Karpas-422 (cell line): ENCODE data around the gene ORMDL1. TPM values are rescaled to one million over a fixed set of nuclear protein-coding genes. Genes with fewer than 3 reads are reported as not detected.

Experiments
- DNase-seq: peaks from one replicate; pipeline ENCODE4 v3.0.0-alpha.2; 2015
- H2AFZ ChIP-seq: fragments of 200-600 bp; sonication (generic); 2 replicates; pipeline ENCODE4 v1.6.1; 2014; ENCODE audit warnings: antibody characterized with exemption, low read length, mixed read lengths
- H3K27ac ChIP-seq: fragments of 200-600 bp; sonication (generic); 2 replicates; pipeline ENCODE4 v1.5.1; 2014; ENCODE audit warnings: mild to moderate bottlenecking, low read length, moderate library complexity
- H3K27me3 ChIP-seq: fragments of 200-600 bp; sonication (generic); 2 replicates; pipeline ENCODE4 v1.6.1; 2014; ENCODE audit warnings: low read length, mixed read lengths
- H3K36me3 ChIP-seq: fragments of 200-600 bp; sonication (generic); 2 replicates; pipeline ENCODE4 v1.6.1; 2014; ENCODE audit warnings: low read length, mixed read lengths; ENCODE audit not compliant: insufficient read depth
- H3K4me1 ChIP-seq: fragments of 200-600 bp; sonication (generic); 2 replicates; pipeline ENCODE4 v1.6.1; 2014; ENCODE audit warnings: mild to moderate bottlenecking, low read length, mixed read lengths
- H3K4me2 ChIP-seq: fragments of 200-600 bp; sonication (generic); 2 replicates; pipeline ENCODE4 v1.6.1; 2014; ENCODE audit warnings: low read length, low read depth, mild to moderate bottlenecking; ENCODE audit not compliant: poor library complexity, severe bottlenecking
- H3K4me3 ChIP-seq: fragments of 200-600 bp; sonication (generic); 2 replicates; pipeline ENCODE4 v1.5.1; 2014; ENCODE audit warnings: mild to moderate bottlenecking, antibody characterized with exemption, low read length, mixed read lengths
- H3K79me2 ChIP-seq: fragments of 200-600 bp; sonication (generic); 2 replicates; pipeline ENCODE4 v1.6.1; 2014; ENCODE audit warnings: mild to moderate bottlenecking, low read length, mixed read lengths
- H3K9ac ChIP-seq: fragments of 200-600 bp; sonication (generic); 2 replicates; pipeline ENCODE4 v1.6.0; 2014; ENCODE audit warnings: low read length
- H3K9me2 ChIP-seq: fragments of 200-600 bp; sonication (generic), shearing (Covaris generic); replicated peaks from 2 replicates; pipeline ENCODE4 v1.6.0; 2014; ENCODE audit warnings: mild to moderate bottlenecking, low read length, moderate library complexity; ENCODE audit not compliant: insufficient read depth
- H3K9me3 ChIP-seq: fragments of 300-700, 200-600 bp; sonication (generic); 2 replicates; pipeline ENCODE4 v1.6.1; 2014; ENCODE audit warnings: low read length, mixed read lengths
- H4K20me1 ChIP-seq: fragments of 200-600 bp; sonication (generic); 2 replicates; pipeline ENCODE4 v1.6.1; 2014; ENCODE audit warnings: mild to moderate bottlenecking, antibody characterized with exemption, low read length, low read depth; ENCODE audit not compliant: insufficient read depth
- total RNA-seq: library from RNA; depleted of rRNA; stranded (reverse); fragments of >200 nt; shearing (Covaris generic); gene quantifications from 2 replicates; pipeline ENCODE4 v1.2.3, GENCODE V29; 2014; ENCODE audit warnings: low replicate concordance; rRNA removed

Gene ORMDL1
- total RNA-seq = 132 and 223 TPM in 2 replicates

- Histone ChIP-seq H3K9ac (peak within 1 kb of the TSS; percentile 84), H3K4me3 (peak within 1 kb of the TSS; percentile 80), H3K79me2 (peaks cover 95% of the 10 kb centered on the region), H3K9me2 (no peaks in the 10 kb centered on the region), H3K27me3 (no peaks in the 10 kb centered on the region), H3K36me3 (peaks cover 47% of the 10 kb centered on the region), H4K20me1 (no peaks in the 10 kb centered on the region), H3K4me2 (peak within 1 kb of the TSS; percentile 80), H3K9me3 (no peaks in the 10 kb centered on the region), H2AFZ (peak within 1 kb of the TSS; percentile 6; the same call in 1 of the 2 replicates), H3K4me1 (peaks cover 25% of the 10 kb centered on the region), H3K27ac (peak within 1 kb of the TSS; percentile 74)
- DNase-seq = peak; percentile 98
These were observed at the start of gene ORMDL1, which contains the start of gene PMS1 for GRCh38 chr2:189783927-189784867. Gene ORMDL1, minus strand, starts transcription at chr2:189784339. Its CDS starts 1,744 bp downstream, at chr2:189782595. Gene PMS1, plus strand, starts transcription at chr2:189784450. Its CDS starts 7,360 bp downstream, at chr2:189791810.

GRCh38 chr2:189830510-189830909 is 46.4 kb upstream of the ORMDL1 start:
- peaks cover 3% of the 10 kb centered on the region; the same call in 1 of the 2 replicates for H3K4me1 ChIP-seq
- H3K9ac ChIP-seq = no peak overlapping the region
- peaks cover 73% of the 10 kb centered on the region for H3K79me2 ChIP-seq
- no peak overlapping the region for H2AFZ ChIP-seq
- no peak overlapping the region for H3K4me2 ChIP-seq
- no peak overlapping the region for H3K4me3 ChIP-seq
- DNase-seq = no peak
- H3K9me3 ChIP-seq = no peaks in the 10 kb centered on the region
- H3K9me2 ChIP-seq = no peaks in the 10 kb centered on the region
- no peaks in the 10 kb centered on the region for H3K27me3 ChIP-seq
- H4K20me1 ChIP-seq = no peaks in the 10 kb centered on the region
- no peak overlapping the region for H3K27ac ChIP-seq
- peaks cover 10% of the 10 kb centered on the region; the same call in 1 of the 2 replicates for H3K36me3 ChIP-seq

GRCh38 chr2:189829102-189829833 is 45.1 kb upstream of the ORMDL1 start:
- Histone ChIP-seq H3K27ac (no peak overlapping the region), H4K20me1 (no peaks in the 10 kb centered on the region), H3K9me3 (no peaks in the 10 kb centered on the region), H3K4me1 (peaks cover 3% of the 10 kb centered on the region; the same call in 1 of the 2 replicates), H3K4me2 (no peak overlapping the region), H3K27me3 (no peaks in the 10 kb centered on the region), H3K9me2 (no peaks in the 10 kb centered on the region), H2AFZ (no peak overlapping the region), H3K9ac (no peak overlapping the region), H3K36me3 (peaks cover 10% of the 10 kb centered on the region; the same call in 1 of the 2 replicates), H3K79me2 (peaks cover 81% of the 10 kb centered on the region), H3K4me3 (no peak overlapping the region)
- DNase-seq = no peak

- DNase-seq = no peak
- Histone ChIP-seq H3K9me2 (no peaks in the 10 kb centered on the region), H3K27me3 (no peaks in the 10 kb centered on the region), H3K4me3 (no peak overlapping the region), H3K27ac (no peak overlapping the region), H3K9me3 (no peaks in the 10 kb centered on the region), H2AFZ (no peak overlapping the region), H3K36me3 (peaks cover 6% of the 10 kb centered on the region; the same call in 1 of the 2 replicates), H3K4me1 (peaks cover 3% of the 10 kb centered on the region; the same call in 1 of the 2 replicates), H3K79me2 (peaks cover 87% of the 10 kb centered on the region), H3K4me2 (no peak overlapping the region), H4K20me1 (no peaks in the 10 kb centered on the region), H3K9ac (no peak overlapping the region)
These were observed 41.9 kb upstream of the ORMDL1 start for GRCh38 chr2:189826039-189826438.

GRCh38 chr2:189824694-189825396 is 40.7 kb upstream of the ORMDL1 start:
- H3K4me2 ChIP-seq = no peak overlapping the region
- DNase-seq = no peak

GRCh38 chr2:189821953-189822748 is 38.0 kb upstream of the ORMDL1 start:
- Histone ChIP-seq H3K9me2 (no peaks in the 10 kb centered on the region), H2AFZ (no peak overlapping the region), H3K9me3 (no peaks in the 10 kb centered on the region), H3K36me3 (peaks cover 31% of the 10 kb centered on the region), H3K4me3 (no peak overlapping the region), H3K4me2 (no peak overlapping the region), H3K4me1 (peaks cover 5% of the 10 kb centered on the region; the same call in 1 of the 2 replicates), H4K20me1 (no peaks in the 10 kb centered on the region), H3K27ac (no peak overlapping the region), H3K9ac (no peak overlapping the region), H3K79me2 (peaks cover 84% of the 10 kb centered on the region), H3K27me3 (no peaks in the 10 kb centered on the region)
- no peak for DNase-seq

More at GRCh38 chr2:189824694-189825396, 40.7 kb upstream of the ORMDL1 start:
- peaks cover 12% of the 10 kb centered on the region; the same call in 1 of the 2 replicates for H3K36me3 ChIP-seq
- H3K9ac ChIP-seq = no peak overlapping the region
- H3K9me3 ChIP-seq = no peaks in the 10 kb centered on the region
- no peaks in the 10 kb centered on the region for H3K4me1 ChIP-seq
- H3K27me3 ChIP-seq = no peaks in the 10 kb centered on the region
- no peak overlapping the region for H2AFZ ChIP-seq
- H3K79me2 ChIP-seq = peaks cover 86% of the 10 kb centered on the region
- H3K4me3 ChIP-seq = no peak overlapping the region
- H3K27ac ChIP-seq = no peak overlapping the region
- no peaks in the 10 kb centered on the region for H4K20me1 ChIP-seq
- no peaks in the 10 kb centered on the region for H3K9me2 ChIP-seq

- no peak for DNase-seq
- H3K4me2 ChIP-seq = no peak overlapping the region
- H3K4me3 ChIP-seq = no peak overlapping the region
- peaks cover 5% of the 10 kb centered on the region; the same call in 1 of the 2 replicates for H3K4me1 ChIP-seq
- no peaks in the 10 kb centered on the region for H3K9me3 ChIP-seq
- H3K27ac ChIP-seq = no peak overlapping the region
- peaks cover 58% of the 10 kb centered on the region for H3K79me2 ChIP-seq
- H3K9ac ChIP-seq = no peak overlapping the region
- H3K27me3 ChIP-seq = no peaks in the 10 kb centered on the region
- no peaks in the 10 kb centered on the region for H4K20me1 ChIP-seq
- H3K9me2 ChIP-seq = no peaks in the 10 kb centered on the region
- H2AFZ ChIP-seq = no peak overlapping the region
- peaks cover 27% of the 10 kb centered on the region for H3K36me3 ChIP-seq
These were observed 35.2 kb upstream of the ORMDL1 start for GRCh38 chr2:189819297-189819704.
